HEK293 (cell line): ENCODE data around the gene ANTKMT.
A peak's percentile ranks its signal among the peaks of the same experiment; 100 is the strongest.

Source experiments
- ATF2 ChIP-seq: fragments of 450-650 bp; formaldehyde crosslinking; IDR thresholded peaks from 2 replicates; pipeline ENCODE4 v1.5.1; 2016; ENCODE audit warnings: missing biosample characterization, missing genetic modification characterization, low read depth
- BCL11A ChIP-seq: fragments of 450-650 bp; formaldehyde crosslinking; IDR thresholded peaks from 2 replicates; pipeline ENCODE4 v1.5.1; 2016; ENCODE audit warnings: low read depth, missing biosample characterization, missing genetic modification characterization
- GLIS2 ChIP-seq: fragments of 450-650 bp; formaldehyde crosslinking; IDR thresholded peaks from 2 replicates; pipeline ENCODE4 v1.5.1; 2016; ENCODE audit warnings: missing biosample characterization, missing genetic modification characterization
- HIC1 ChIP-seq: fragments of 450-650 bp; formaldehyde crosslinking; IDR thresholded peaks from 2 replicates; pipeline ENCODE4 v1.5.1; 2016; ENCODE audit warnings: missing biosample characterization, missing genetic modification characterization
- KLF1 ChIP-seq: fragments of 450-650 bp; formaldehyde crosslinking; IDR thresholded peaks from 2 replicates; pipeline ENCODE4 v1.5.1; 2016; ENCODE audit warnings: missing biosample characterization, missing genetic modification characterization
- KLF16 ChIP-seq: fragments of 450-650 bp; formaldehyde crosslinking; IDR thresholded peaks from 2 replicates; pipeline ENCODE4 v1.5.1; 2017; ENCODE audit warnings: missing biosample characterization, missing genetic modification characterization
- OVOL3 ChIP-seq: fragments of 450-650 bp; formaldehyde crosslinking; IDR thresholded peaks from 2 replicates; pipeline ENCODE4 v1.5.1; 2016; ENCODE audit warnings: missing biosample characterization, missing genetic modification characterization
- PRDM10 ChIP-seq: fragments of 450-650 bp; formaldehyde crosslinking; IDR thresholded peaks from 2 replicates; pipeline ENCODE4 v1.5.1; 2016; ENCODE audit warnings: missing biosample characterization, missing genetic modification characterization
- SALL2 ChIP-seq: fragments of 450-650 bp; formaldehyde crosslinking; IDR thresholded peaks from 2 replicates; pipeline ENCODE4 v1.5.0; 2017; ENCODE audit warnings: missing biosample characterization, mild to moderate bottlenecking, missing genetic modification characterization, borderline replicate concordance
- SP3 ChIP-seq: fragments of 450-650 bp; formaldehyde crosslinking; IDR thresholded peaks from 2 replicates; pipeline ENCODE4 v1.5.1; 2016; ENCODE audit warnings: missing biosample characterization, missing genetic modification characterization
- YY1 ChIP-seq: fragments of 450-650 bp; formaldehyde crosslinking; IDR thresholded peaks from 2 replicates; pipeline ENCODE4 v1.5.1; 2018; ENCODE audit warnings: missing biosample characterization, missing genetic modification characterization
- ZBTB10 ChIP-seq: fragments of 450-650 bp; formaldehyde crosslinking; IDR thresholded peaks from 2 replicates; pipeline ENCODE4 v1.5.1; 2016; ENCODE audit warnings: missing biosample characterization, missing genetic modification characterization
- ZBTB6 ChIP-seq: fragments of 450-650 bp; formaldehyde crosslinking; IDR thresholded peaks from 2 replicates; pipeline ENCODE4 v1.5.1; 2017; ENCODE audit warnings: missing biosample characterization, missing genetic modification characterization
- ZIC2 ChIP-seq: fragments of 450-650 bp; formaldehyde crosslinking; IDR thresholded peaks from 2 replicates; pipeline ENCODE4 v1.5.1; 2016; ENCODE audit warnings: missing biosample characterization, missing genetic modification characterization
- ZNF202 ChIP-seq: fragments of 450-650 bp; formaldehyde crosslinking; IDR thresholded peaks from 2 replicates; pipeline ENCODE4 v1.5.1; 2016; ENCODE audit warnings: missing biosample characterization, missing genetic modification characterization, borderline replicate concordance
- ZNF292 ChIP-seq: fragments of 450-650 bp; formaldehyde crosslinking; IDR thresholded peaks from 2 replicates; pipeline ENCODE4 v1.5.1; 2016; ENCODE audit warnings: low read depth, missing biosample characterization, missing genetic modification characterization, borderline replicate concordance
- ZNF488 ChIP-seq: fragments of 450-650 bp; formaldehyde crosslinking; IDR thresholded peaks from 2 replicates; pipeline ENCODE4 v1.5.1; 2016; ENCODE audit warnings: missing biosample characterization, missing genetic modification characterization
- ZNF521 ChIP-seq: fragments of 450-650 bp; formaldehyde crosslinking; IDR thresholded peaks from 2 replicates; pipeline ENCODE4 v1.5.1; 2017; ENCODE audit warnings: missing biosample characterization, mild to moderate bottlenecking, missing genetic modification characterization
- ZNF561 ChIP-seq: fragments of 450-650 bp; IDR thresholded peaks from 2 replicates; pipeline ENCODE4 v1.5.1; 2018; ENCODE audit warnings: missing biosample characterization, missing genetic modification characterization, borderline replicate concordance
- ZNF626 ChIP-seq: fragments of 450-650 bp; sonication (Bioruptor Pico); formaldehyde crosslinking; IDR thresholded peaks from 2 replicates; pipeline ENCODE4 v1.5.1; 2018; ENCODE audit warnings: missing biosample characterization, missing genetic modification characterization, inconsistent platforms
- ZNF629 ChIP-seq: fragments of 450-650 bp; formaldehyde crosslinking; IDR thresholded peaks from 2 replicates; pipeline ENCODE4 v1.5.1; 2017; ENCODE audit warnings: missing biosample characterization, missing genetic modification characterization
- ZNF670 ChIP-seq: fragments of 450-650 bp; formaldehyde crosslinking; IDR thresholded peaks from 2 replicates; pipeline ENCODE4 v1.5.1; 2016; ENCODE audit warnings: missing biosample characterization, missing genetic modification characterization, low read depth
- ZNF692 ChIP-seq: fragments of 450-650 bp; formaldehyde crosslinking; IDR thresholded peaks from 2 replicates; pipeline ENCODE4 v1.5.1; 2016; ENCODE audit warnings: missing biosample characterization, missing genetic modification characterization
- ZNF777 ChIP-seq: fragments of 450-650 bp; formaldehyde crosslinking; IDR thresholded peaks from 2 replicates; pipeline ENCODE4 v1.5.1; 2017; ENCODE audit warnings: missing biosample characterization, missing genetic modification characterization, borderline replicate concordance

ANTKMT gene

GRCh38 chr16:714558-715476 is 6.1 kb upstream of the ANTKMT start, which contains the start of gene METRN (continued):
- TF ChIP-seq ZNF202 (tag by site-specific recombination), result no peak
- TF ChIP-seq ZNF626 (tag by site-specific recombination), result no peak
- no peak for TF ChIP-seq BCL11A (tag by site-specific recombination)
- no peak for TF ChIP-seq OVOL3
- 0 out of 2 replicates have a peak, but pooled peaks have one; percentile 12 for TF ChIP-seq ZNF692 (tag by site-specific recombination)
- no peak for TF ChIP-seq ZNF521 (tag by site-specific recombination)
- peak; percentile 41; the same call in 1 of the 2 replicates for TF ChIP-seq ZIC2 (tag by site-specific recombination)
- TF ChIP-seq SP3, result peak; percentile 59; the same call in 1 of the 2 replicates
- no peak for TF ChIP-seq HIC1 (tag by site-specific recombination)
- no peak for TF ChIP-seq ZNF488 (tag by site-specific recombination)
- peak; percentile 95 for TF ChIP-seq ZBTB6 (tag by site-specific recombination)
- TF ChIP-seq KLF16 (tag by site-specific recombination), result 0 out of 2 replicates have a peak, but pooled peaks have one; percentile 37
- 0 out of 2 replicates have a peak, but pooled peaks have one; percentile 18 for TF ChIP-seq KLF1
- no peak for TF ChIP-seq ZNF670 (tag by site-specific recombination)
- TF ChIP-seq ATF2 (tag by site-specific recombination), result no peak
- TF ChIP-seq PRDM10 (tag by site-specific recombination), result peak; percentile 71
- TF ChIP-seq ZNF629 (tag by site-specific recombination), result no peak
- TF ChIP-seq SALL2 (tag by site-specific recombination), result no peak
- no peak for TF ChIP-seq YY1 (tag by site-specific recombination)
- TF ChIP-seq ZNF777 (tag by site-specific recombination), result no peak
- no peak for TF ChIP-seq ZNF292
- peak; percentile 32; the same call in 1 of the 2 replicates for TF ChIP-seq ZNF561 (tag by site-specific recombination)
- peak; percentile 42 for TF ChIP-seq GLIS2 (tag by site-specific recombination)
- no peak for TF ChIP-seq ZBTB10
